GM18511 (cell line): ENCODE data around the gene PAPPA.

Source experiments
- ATAC-seq: cut with Tn5 transposase; IDR thresholded peaks from one replicate; pipeline ENCODE4 v1.9.1; 2021; ENCODE audit warnings: mild to moderate bottlenecking, moderate library complexity; ENCODE audit not compliant: unreplicated experiment

PAPPA gene

DNA sequence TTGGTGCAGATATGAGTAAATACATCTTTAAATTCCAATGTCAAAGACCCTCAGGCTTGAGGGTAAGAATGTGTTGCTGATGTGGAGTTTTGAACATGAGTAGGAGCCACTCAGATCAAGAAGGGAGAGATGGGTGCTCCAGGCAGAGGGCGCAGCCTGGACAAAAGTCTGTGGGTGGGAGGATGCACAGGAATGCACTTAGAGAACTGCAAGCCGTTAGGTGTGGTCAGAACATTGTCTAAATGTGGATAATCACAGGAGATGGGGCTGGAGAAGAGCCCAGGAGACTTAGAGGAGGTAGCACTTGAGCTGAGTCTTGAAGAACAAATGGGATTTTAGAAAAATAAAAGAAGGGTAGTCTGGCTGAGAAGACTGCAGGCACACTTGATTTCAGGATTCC is 255.5 kb downstream of the PAPPA start:
- ATAC-seq: no peak

DNA sequence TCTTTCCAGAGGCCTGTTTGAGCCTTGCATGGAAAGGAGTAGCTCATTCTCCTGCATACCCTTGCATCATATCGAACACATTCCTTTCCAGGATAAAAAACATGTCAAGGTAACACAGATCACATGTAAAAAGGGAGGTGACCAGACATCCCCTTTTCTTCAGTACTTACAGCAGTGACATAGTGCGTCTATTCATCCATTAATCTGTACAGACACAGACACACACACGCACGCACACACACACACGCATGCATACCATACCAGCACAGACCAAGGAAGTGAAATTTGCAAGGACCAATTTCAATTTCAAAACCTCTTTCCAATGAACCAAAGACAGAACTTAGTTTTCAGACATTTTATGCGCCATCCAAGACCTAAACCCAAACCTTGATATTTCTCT is 256.0 kb downstream of the PAPPA start:
- ATAC-seq: no peak

DNA sequence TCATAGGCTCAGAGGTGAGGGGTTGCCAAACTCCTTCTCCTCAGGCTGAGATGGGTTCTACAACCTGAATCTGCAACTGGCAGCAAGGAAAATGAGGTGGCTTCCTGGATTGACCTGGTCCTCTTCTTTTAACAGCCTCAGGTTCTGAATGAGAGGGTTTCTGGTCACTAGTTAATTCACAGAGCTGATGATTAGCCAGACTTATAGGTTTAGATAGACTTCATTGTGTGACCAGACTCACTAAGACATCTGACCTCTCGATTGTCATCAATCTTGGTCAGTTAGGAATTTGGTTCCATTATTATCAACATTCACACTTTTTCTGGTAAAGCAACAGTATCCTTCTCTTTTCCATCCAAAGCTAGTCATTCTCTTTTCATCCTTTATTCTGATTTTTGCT is 257.9 kb downstream of the PAPPA start:
- no peak for ATAC-seq

DNA sequence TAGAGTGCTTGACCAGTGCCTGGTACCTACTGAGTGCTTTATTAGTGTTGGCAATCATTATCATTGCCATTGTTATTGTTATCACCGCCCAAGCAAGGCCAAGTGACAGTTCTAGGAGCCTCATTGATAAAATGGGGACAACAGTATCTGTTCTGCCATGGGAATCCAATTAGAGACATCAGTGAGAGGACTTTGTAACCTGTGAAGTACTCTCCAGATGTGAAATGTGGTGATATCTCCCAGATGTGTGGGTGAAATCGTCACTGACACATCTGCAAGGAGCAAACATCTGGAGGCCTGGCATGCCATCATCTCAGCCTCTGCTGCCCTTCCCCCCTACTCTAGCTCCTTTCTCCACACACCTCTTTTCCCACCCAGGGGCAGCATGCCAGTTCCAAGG is 260.8 kb downstream of the PAPPA start:
- ATAC-seq: no peak

DNA sequence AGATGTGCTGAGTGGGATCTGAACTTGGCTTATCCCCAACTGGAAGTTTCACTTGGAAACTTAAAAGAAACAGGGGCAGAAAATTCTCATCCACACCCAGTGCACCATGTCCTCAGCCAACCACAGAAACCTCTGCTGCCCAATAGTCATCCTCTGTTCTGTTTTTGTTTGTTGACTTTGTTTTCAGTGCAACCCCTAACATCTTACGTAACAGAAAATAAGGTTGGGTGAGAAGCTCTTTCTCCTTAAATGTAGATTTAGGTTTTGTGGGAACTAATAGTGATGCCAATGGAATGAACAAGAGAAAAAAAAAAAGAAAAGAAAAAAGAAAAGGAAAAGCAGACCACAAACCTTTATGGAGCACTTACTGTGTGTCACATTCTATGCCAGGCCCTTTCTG is 262.8 kb downstream of the PAPPA start:
- no peak for ATAC-seq

DNA sequence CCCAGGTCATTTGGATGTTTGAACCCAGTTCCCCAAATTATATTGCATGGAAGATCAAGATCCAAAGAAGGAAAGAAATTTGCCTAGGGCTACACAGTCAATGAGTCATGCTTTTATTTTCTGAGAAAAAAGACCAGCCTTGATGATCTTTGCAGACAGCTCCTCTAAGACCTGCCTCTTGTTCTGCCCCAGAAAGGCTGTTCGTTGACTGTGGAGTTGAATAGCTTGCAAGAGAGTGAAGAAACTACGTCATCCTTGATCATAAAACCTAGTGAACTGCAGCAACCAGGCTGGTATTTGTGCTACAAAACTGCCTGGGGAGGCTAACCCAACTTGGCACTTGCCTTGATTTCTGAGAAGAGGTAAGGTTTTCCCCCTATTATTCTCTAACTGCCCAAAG is 263.9 kb downstream of the PAPPA start:
- no peak for ATAC-seq

DNA sequence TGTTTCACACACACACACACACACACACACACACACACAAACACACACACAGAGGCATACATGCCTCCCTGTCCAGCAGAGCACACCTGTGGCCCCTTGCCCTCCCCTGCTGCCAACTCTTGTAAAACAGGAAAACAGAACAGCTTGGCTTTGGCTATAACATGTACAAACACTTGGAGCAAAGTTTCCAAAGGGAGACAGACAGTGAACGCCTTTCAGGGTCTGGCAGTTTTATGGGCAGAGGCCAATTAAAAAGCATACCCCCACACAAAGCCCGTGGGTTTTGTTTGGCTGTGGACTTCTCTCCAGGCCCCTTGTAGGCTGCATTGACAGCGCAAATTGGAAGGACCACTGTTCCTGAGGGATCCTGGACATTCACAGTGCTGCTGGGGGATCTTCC is 265.6 kb downstream of the PAPPA start:
- no peak for ATAC-seq

DNA sequence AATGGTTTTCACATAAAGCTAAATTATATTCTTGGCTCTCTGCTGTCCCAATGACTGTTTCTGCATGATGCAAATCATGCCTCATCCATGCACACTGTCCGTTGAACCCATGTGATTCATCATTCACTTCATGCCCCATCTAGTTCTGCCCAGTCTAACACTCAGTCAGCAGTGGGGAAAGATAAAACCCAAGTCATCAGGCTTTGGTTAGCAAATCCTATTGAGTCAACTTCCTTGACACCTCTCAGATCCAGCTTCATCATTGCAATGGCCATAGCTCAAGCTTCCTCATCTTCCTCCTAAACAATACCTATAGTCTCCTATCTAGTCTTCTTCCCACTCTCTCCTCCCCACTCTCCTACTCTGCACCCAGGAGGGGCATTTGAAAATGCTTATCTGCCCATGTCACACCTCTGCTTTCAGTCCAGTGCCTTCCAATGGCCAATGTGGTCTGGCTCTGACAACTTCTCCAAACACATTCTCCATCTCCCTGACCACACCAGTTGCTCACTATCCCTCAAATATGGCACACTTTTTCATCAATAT is 267.5 kb downstream of the PAPPA start:
- no peak for ATAC-seq

DNA sequence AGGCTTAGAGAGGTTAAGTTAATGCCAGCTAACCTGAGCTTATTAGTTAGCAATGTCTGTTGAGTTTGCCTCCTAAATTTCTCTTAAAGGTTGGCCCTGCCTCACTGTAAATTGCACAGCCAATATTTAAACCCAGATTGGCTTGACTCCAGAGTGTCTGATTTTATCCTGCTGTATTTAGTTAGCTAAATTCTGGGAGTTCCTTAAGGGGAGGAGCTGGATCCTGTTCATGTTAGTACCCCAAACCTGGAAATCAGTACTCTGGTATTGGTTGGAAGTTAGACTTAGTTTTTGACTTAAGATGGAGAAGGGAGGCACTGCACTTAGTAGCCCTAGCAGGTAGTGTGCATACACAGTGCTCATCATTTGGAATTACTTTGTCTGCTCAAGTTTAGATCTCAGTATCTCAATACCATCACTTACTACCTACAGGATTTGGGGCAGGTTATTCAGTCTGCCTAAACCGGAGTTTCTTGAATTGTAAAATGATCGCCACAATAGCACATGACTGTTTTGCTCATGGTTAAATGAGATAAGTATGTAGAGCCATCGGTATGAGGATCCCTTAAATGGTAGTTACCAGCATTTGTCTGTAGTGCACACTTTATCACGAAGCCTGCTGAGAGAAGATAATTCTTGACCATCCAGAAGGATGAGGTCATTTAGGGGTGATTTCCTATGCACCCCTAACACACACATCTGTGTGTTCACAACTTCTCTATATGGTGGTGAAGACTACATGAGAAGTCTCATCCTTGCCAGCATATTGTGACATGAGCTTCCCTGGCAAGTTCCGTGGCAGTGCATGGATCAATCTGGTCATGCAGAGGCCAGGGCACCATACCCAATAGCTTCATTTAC is 268.8 kb downstream of the PAPPA start:
- no peak for ATAC-seq

DNA sequence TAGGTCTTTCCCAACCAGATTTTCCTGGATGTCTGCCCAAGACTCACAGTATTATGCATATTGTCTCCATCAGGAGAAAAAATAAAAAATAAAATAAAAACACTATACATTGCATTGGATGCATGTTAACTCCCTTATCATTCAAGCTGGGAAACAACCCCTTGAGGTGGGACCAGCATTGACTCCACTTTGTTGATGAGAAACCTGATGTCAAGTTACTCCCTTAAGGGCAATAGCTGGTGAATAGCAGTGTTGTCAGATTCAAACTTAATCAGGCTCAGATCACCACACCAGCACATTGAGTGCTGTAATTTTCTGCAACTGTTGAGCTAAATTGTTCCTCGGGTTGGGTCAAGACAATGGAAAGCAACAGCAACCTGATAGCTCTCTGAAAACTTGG is 269.6 kb downstream of the PAPPA start:
- ATAC-seq: no peak

DNA sequence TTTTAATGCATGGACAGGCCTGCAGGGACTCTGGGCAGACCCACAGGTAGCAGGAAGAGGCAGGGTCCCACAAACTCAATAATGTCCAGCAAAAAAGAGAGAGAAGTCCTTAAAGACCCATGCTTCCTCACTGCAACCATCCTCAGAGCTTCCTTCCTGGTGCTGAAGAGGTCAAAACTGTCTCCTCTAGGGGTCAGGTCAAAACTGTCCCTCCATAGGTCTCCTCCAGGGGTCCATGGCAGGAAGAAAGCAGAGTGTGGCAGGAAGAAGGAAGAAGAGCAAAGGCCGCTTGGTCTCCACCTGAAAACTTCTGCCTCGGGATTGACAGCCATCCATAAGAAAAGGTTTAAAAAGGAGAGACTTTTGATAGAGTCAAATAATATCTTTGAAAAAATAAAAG is 271.7 kb downstream of the PAPPA start:
- ATAC-seq: no peak

DNA sequence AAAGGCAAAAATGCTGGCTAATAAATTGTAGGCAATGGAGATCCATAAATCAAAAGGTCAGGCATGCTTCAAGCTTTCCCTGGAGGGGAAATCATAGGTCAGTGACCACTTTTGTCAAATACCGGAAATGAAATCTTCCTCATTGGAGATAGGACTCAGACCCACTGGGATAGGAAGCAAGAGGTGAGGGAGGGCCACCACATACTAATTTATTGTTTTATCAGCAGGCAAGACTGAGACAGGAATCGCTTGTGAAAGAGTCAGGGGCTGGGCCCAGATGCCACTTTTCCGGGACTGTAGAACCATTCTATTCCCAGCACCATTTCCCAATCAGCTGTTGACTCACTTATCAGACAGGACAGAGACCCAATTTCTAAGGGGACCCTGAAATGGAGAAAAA is 277.3 kb downstream of the PAPPA start:
- ATAC-seq: no peak

DNA sequence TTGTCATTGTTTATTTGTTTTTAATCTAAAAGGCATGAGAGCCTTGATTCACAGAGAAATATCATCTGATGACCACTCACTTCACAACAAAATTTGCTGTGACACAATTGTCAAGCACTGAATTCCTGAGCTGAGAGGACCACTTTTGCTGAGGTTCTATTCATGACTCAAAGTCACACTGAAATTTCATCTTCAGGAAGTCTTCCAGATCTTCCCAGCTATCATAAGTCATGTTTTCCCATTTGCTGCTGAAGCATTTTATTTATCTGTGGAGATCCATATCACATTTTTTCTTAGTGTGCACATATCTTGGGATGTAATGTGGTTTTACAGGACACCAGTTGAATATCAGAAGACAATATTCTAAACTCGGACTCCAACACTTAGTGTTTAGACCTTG is 278.5 kb downstream of the PAPPA start:
- no peak for ATAC-seq

DNA sequence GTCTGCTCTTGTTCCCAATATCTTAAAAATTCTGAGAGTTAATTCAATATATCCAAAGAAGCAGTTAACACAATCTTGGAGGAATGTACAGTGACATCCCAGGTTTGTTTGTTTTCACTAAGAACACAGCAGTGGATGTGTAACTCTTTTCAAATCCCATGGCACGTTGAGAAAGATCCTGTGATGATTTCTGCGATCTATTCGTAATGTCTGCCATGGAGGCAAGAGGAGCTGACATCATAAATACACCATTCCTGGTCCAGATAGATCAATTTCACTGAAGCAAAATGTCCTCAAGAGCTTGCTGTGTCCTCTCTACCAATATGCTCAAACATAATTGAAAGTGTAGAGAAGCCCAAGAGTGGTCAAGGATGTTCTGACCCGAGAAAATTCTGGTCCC is 280.7 kb downstream of the PAPPA start:
- ATAC-seq: no peak

DNA sequence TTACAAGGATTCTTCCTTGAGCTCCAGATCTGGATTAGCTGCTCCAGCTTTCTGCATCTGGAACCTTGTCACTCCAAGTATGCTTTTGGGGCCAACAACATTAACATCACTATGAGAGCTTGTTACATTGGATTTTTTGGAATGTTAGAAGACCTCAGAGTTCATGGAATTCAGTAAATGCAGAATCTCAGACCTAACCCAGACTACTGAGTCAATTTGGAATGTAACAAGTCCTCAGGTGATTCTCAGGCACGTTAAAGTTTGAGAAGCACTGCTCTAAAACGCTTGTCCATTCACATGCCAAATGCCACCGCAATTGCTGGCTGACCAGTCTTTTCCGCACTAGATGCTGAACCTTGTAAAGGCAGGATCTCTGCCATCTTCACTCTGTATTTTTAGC is 282.1 kb downstream of the PAPPA start:
- ATAC-seq: no peak

DNA sequence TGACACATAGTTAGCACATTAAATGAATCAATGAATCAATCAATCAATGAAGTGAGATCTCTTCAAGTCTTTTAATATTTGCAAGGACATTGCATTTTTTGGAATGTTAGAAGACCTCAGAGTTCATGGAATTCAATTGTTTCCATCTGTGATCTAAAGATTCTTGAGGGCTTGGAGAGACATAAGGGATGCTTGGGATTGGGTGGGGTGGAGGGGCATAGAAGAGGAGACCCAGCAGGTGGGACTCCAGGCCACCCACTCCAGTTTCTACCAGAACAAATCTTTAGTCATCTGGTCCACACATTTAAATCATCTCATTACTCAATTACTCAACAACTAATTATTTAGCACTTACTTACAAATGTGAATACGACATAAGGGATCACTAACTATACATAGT is 282.5 kb downstream of the PAPPA start:
- no peak for ATAC-seq

DNA sequence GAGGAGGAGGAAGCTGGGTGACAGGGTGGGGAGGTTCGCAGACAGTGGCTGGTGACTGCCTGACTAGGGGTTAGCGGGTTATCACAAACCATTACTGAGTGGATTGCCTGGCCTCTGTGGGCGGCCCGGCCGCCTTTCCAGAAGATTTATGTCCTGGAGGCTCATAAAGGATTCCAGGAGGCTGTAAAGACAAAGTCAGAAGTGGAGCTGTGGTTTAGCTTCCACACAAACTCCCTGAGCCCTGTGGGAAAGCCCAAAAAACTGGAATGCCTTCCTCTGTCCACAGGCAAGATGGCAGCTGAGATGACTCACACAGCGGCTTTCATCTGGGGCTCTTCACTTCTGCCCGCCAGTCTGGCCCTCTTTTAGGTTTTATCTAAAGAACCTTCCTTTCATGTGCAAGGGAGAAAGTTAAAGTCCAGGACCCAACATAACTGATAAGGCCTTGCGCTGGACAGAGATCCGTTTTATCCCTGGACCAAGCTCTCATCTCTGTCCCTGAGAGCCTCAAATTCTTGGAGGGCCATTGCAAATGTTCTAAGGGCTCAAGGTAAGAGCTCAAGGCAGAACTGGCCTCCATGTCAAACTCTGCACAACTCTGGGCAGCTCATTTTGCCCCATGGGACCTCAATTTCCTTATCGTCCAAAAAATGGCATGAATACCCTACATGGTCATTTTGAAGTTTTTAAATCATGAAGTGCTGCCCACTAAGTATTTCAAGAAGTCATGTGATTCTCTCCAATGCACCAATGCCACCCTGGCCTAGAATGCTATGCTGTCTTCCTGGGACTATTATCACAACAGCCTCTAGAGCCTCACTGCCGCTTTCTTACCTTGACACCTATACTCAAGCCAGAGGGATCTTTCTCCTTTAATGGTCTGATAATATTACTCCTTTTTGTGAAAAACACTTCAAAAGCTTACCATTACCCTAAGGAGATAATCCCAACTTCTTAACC is 284.1 kb downstream of the PAPPA start:
- ATAC-seq: no peak

DNA sequence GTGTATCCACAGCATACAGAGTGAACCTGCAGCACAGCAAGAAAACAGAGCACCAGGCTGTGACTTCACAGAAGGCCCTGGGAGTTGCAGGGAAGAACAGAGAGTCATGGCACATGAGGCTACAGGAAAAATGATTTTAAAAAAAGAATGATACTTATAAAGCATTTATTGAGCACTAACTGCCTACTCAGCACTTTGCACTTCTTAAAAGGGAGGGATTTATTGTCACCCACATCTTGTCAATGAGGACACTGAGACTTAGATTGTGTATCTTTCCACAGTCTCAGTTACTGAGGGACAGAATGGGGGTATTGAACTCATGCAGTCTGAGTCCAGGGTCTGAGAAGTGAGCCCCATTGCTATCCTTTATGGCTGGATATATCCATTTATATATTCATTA is 288.9 kb downstream of the PAPPA start:
- ATAC-seq: no peak

DNA sequence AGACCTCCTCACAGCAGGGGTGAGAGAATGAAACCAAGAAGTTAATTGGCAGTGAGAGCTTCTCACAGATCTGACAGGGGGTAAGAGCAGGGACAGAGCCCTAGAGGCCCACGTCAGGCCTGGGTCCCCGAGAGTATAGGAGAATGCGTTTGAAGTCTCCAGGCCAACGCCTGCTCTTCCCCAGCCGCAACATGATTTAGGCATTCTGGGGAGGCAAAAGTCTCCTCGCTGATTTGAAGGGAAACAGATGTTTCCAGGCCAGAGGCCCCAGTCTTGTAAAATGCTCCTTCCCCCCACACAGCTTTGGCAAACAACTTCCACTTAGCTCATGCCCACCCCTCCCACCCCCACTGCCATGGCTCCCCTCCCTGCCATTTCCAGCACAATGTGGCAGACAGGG is 294.3 kb downstream of the PAPPA start:
- no peak for ATAC-seq

DNA sequence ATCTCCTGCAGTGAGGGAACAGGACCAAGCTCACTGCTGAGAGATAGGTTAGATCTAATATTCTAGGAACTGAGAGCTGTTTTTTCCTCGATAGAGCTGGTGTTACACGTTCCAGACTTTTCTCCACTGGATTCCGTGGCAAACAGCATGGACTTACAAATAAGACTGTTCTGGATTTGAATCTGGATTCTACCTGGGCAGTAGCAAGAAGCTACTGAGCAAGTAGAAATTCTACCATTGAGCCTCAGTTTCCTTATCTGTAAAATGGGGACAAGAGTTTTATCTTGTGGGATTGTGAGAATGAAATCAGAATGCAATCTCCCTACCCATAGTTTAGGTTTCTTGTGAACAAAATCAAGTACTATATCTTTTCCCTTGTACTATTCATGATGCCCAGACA is 294.8 kb downstream of the PAPPA start:
- no peak for ATAC-seq

DNA sequence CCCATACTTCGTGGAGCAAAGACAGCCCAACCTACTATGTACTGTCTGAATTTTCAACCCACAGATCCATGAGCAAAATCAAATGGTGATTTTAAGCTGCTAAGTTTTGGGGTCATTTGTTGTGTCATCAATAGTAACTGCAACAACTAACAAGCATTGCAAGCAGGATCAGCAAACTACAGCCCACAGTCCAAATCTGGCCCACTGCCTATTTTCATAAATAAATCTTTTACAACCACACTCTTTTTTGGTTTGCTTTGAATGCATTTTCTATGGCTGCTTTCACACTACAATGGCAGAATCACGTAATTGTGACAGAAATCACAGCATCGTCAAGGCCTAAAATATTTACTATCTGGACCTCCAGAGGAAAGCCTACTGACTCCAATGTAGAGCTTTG is 296.4 kb downstream of the PAPPA start:
- ATAC-seq: no peak
